Activated T-helper 1 cell treated with anti-CD3 and anti-CD28 coated beads, Interleukin-2, amount 50 U/mL, for 16 hours (primary cell): ENCODE data around the gene DCTN3.

Source experiments
- DNase-seq, 2 donors: peaks; one replicate each; pipeline ENCODE4 v3.0.0-alpha.2; 2020; ENCODE audit warnings: low read depth in 1 of 2, low spot score in 1 of 2

Gene DCTN3

DNA sequence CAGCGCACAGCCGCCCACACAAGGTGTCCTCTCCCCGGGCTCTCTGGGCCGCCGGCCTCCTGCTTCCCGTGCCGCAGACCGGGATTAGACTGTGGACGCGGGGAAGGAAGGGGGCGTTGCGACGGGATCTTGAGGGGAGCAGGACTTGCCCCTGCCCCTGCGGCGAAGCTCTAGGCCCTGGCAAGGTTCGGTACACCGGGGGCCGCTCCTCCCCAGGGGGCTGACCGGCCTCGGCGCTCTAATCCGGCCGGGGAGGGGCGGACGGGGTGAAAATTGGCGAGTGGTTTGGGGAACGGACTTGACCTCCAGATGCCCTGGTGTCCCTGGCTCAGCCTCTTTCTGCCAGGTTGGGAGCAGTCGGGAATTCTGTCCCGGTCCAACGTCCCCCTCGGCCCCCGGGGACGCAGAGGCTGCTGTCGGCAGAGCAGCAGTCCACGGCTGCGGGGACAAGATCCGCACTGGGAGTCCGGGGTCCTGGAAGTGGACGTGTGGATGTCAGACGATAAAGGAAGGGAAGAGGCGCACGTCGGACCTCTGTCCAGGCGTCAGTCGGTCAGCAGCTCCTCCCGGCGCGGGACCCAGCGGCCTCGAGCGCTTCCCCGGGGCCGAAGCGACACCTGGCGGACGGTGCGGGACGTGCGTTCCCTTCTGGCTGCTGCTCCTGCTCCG, 28.9 kb downstream of the DCTN3 start:
- DNase-seq, result peak; percentile 64 to 67

DNA sequence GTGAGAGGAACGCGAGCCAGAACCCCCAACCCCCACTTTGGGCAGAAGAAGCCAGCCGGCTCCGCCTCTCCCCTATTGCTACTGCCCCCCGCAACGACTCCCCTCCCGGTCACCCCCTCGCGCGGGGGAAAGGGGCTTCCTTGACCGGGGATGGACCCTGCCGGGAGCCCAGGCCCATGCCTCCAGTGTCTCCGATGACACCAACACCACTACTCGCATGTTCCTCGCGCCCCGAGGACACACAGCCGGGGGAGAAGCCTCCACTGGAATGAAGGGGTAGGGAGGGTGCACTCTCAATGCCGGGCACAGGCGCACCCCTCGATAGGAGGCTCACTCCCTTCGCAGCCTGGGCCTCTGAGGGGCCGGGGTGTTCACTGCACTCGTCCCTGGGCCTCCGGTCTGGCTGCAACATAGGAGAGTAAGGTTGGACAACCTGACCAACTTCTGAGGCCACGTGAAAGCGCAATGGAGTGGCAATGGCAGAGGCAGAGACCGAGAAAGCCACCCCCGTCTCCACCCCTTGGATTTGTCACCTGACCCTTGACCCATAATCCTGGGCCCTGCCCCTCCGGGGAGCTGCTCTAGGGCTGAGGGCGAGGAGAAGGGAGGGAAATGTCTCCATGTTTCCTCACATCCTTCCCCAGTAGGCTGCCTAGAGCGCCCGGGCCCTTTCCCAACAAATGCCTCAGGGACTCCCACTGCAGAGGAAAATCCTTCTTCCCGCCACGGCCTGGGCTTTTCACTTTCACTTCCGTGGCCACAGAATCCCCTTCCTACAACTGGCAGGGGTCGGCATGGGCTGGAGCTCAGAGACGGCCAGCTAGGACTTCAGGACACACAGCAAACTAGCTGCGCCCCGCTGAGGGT, 29.7 kb downstream of the DCTN3 start:
- DNase-seq, result no peak

DNA sequence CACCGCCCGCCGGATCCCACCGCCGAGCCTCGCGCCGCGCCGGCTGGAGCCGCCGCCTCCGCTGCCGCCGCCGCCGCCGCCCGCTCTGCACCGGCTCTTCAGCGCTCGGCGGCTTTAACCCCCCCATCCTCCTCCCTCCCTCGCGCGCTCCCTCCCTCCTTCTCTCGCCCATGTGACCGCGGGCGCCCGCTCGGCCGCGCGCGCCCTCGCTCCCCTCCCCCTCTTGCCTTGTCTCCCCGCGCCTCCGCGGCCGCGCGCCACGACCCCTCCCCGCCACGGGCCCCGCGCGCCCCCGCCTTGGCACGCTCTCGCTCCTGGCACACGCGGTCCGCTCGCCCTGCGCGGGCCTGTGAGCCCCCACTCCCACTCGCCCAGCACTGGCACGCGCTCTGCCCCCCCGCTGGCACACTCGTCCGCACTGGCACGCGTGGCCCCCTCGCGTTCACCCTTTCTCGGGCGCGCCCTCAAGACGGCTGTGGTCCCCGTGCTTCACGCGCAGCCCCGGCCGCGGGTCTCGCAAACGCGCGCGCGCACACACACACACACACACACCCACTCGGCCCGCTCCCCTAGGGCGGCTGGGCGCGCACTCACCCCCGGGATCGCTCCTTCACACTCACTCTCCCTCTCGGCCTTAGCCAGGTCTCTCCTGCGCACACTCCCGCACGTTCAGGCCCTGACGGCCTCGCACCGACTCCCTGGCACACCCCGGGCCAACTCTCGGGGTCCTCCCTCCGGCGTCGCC, 30.5 kb downstream of the DCTN3 start, which contains the start of gene CNTFR:
Gene CNTFR, minus strand, starts transcription at position 89 of the 745 bp plus-strand sequence. CDS start 20,743 bp downstream, outside the sequence.
- DNase-seq, result no peak

DNA sequence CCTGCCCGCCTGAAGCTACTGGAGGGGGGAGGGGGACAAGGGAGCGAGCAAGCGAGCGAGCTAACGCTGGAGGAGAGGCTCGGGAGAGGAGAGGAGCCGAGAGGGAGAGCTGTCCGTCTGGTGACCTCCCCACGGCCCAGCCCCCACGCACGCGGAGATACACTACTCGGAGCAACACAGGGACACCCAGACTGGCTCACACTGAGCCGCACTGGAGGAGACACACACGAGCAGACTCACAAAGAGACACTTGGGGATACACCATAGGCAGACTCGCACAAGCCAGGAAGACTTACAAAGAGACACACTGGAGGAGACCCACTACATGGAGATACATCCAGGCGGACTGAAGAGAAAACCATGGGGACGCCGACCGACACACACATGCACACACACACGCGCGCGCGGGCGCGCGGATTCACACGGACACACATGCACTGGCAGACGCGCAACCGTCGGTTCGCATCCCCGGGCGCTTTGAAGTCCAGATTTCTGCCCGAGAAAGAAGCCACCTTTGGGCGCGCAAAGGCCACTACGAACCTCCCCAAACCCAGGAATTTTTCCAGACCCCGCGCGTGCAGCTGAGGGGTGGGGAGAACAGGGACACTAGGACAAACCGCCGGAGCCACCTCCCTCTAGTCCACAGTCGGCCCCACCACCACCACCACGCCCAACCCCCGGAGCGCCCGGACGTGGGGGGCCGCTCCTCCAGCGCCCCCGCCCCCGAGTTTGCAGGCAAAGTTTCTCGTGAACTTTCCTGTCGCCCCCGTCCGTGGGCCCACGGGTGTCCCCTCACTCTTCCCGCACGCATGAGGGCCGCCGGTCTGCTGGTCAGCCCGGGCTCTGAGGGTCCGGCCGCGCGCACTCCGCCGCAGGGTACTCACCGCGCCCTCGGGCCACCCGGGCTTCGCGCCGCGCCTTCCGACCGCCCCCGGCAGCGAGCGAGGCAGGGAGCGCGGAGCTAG, 31.3 kb downstream of the DCTN3 start:
- no peak for DNase-seq

DNA sequence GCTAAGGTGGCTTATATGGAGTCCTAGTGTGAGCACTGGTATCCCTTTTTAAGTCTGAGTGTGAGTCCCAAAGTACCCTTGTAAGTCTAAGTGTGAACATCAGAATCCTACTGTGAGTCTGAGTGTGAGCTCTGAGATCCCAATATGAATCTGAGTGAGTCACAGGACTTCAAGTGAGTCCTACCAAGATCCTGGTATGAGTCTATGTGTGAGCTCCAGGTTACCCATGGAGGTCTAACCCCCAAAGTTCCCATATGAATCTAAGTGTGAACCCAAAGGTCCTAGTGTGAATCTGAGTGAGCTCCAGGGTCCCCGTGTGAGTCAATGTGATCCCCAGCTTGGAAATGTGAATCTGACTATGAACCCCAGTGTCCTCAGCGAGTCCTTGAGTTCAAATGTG, 33.0 kb downstream of the DCTN3 start:
- no peak for DNase-seq

DNA sequence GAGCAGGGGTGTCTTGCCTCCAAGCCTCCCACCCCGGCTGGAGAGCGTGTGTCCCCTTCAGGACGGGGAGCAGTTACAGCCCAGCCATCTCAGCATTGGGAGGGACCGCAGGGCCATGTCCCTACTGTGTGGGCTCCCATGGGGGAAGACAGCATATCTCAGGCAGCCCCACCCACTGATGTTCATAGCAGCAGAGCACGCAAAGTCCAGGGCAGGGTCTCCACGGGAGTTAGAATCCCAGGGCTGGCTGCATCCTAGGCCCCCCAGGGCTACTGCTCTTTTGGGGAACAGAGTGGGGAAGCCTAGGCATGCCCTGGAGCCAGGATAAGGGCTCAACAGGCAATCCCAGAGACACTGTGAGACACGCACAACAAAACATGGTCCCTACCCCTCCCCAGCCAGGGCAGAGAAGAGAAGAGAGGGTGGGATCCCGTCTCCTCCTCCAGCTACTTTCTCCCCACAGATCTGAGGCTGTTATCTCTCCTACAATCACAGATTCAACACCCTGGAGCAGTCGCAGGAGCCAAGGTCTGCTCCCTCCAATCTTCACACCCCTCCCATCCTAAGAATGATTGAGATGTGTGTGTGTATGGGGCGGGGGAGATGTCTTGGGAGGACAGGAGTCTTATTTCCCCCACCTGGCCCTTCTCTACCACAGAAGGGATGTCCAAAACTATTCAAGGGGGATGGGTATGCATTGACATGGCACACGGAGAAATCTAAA, 34.2 kb downstream of the DCTN3 start:
- no peak for DNase-seq

DNA sequence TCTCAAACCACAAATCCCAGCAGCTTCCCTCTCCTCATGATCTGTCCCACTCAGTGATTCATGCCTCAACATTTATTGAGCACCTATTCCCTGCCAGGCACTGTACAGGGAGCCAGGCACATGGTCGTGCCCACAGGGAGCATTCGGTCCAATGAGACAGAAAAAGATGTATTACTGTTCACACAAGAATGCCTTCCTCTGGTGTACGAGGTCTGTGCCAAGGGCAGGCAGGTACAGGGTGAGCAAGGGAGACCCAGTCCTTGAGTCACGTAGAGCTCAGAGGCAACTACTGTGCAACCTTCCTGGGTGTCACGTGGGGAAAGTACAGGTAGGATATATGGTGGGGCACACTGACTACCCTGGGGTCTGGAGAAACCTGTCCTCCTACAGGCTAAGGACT, 35.3 kb downstream of the DCTN3 start:
- DNase-seq, result no peak

DNA sequence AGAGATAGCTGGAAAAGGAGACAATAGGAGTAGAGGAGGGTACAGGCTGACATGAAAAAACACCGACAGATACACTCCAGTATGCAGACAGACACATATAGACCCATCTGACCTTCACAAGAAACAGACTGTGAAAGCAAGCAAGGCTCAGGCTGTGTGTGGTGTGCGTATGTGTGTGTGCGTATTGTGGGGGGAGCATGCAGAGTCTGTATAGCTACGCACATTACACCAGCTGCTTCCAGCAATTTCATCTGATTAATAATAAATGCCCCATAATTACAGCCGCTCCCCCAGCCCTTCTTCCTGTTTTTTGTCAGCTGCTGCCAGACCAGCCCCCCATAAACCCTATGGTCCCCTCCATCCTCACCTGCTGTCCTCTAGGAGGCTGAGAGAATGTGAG, 37.5 kb downstream of the DCTN3 start:
- no peak for DNase-seq

DNA sequence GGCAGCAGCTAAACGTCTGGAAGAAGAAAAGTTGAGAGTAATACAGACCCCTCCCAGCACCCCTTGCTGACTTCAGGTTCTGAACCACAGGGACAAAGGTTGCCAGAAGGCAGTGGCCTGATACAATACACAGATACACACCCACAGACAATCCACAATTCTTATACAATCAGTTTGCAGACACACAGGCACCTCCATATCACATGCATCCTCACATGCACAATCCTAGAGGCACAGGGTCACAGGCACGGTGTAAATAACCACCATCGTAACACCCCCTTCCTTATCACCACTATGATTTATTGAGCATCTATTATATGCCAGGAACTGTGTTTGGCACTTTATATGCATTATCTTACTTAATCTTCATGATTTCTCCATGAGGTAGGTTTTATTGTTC, 39.0 kb downstream of the DCTN3 start:
- no peak for DNase-seq

DNA sequence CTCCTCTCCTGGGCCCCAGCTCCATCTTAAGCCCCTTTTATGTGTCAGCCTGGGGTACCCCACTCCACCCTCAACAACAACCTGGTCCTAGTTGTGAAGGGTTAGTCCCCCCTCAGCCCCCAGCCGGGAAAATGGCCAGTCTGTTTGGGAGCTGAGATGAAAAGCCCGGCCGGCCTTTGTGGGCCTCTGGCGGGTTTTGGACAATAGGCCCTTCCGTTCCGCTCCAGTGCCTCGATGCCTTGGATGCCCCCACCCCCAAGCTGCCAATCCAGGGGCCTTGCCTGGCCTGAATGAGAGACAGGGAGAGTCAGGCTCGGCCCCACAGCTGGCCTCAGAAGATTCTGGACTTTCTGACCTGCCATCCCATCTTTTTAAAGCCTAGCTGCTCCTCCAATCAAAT, 39.9 kb downstream of the DCTN3 start:
- no peak for DNase-seq

DNA sequence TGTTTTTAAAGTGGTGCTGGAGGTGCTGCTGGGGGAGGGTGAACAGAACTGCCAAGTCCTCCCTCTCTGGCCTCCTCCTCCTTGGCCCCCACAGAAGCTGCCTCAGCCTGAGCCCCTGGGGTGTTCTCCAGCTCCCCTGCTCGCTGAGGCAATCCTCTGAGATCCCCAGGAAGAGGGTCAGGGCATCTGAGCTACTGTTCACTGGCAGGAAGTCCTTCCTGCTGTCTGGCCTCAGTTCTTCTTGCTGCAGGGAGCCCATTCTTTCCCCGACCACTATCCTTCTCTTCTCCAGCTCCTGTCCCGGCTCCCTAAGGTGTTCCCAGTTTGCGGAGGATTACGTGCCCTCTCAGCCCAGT, 40.5 kb downstream of the DCTN3 start:
- DNase-seq, result no peak

DNA sequence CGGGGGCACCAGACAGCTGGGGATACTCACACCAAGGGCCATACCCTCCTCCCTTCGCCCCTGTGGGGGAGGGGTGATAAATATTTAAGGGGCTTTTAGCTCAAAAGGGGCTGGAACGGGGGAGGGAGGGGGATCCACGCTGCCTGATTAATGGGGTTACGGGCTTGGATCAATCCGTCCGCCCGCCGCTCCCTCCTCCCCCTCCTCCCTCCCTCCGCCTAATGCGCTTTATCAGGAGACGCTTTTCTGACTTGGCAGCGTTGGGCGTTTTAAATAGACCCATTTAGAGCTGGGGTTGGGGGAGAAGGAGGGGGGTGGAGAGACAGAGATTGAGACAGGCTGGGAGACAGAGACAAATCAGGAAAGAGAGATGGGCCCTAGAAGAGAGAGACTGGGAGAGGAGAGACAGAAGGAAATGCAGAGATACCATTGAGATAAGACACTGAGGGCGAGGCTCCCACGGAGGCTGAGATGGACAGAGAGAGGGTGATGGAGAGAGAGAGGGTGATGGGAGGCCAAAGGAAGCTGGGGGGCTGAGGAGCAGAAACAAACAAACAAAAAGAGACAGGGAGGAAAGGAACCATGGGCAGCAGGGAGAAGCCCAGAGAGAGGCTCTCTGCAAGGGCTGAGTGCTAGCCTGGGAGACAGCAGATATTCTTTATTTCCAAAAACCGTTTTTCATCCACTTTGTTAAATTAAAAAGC, 41.0 kb downstream of the DCTN3 start:
- no peak for DNase-seq

DNA sequence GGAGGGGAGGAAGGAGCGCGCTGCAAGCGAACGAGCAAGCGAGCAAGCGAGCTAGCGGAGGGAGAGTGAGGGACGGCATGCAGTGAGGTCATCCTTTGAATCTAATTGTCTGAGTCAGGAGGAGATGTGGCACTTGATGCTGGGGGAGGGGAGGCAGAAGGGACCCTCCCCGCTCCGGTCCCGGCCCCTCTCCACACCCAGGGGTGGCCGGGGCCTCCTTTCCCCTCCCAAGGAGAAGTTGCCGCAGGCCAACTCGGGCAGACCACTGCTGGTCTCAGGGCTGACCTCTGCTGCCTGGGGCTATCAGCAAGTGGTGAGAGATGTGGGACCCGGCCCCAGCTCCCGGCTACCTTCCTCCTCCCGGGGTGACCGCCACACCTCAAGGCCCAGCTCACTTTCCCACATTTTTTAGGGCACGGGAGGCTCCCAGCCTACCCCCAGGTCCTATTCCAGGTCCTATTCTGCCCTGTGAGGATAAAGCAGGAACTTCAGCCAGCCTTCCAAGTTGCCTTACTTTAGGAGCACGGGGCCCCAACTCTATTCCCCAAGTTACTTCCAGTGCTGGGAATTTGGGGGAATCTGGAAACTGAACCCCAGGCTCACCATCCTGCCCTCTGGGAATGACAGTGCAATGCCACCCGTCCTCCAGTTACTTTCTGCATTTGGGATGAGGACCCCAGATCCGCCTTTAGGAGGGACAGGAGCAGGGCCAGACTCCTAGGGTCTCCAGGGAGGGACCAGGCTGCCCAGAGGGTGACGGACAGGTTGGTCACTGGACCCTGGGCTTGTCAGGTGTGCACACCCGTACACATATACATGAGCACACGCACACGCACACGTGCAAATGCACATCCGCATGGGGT, 41.8 kb downstream of the DCTN3 start:
- no peak for DNase-seq

DNA sequence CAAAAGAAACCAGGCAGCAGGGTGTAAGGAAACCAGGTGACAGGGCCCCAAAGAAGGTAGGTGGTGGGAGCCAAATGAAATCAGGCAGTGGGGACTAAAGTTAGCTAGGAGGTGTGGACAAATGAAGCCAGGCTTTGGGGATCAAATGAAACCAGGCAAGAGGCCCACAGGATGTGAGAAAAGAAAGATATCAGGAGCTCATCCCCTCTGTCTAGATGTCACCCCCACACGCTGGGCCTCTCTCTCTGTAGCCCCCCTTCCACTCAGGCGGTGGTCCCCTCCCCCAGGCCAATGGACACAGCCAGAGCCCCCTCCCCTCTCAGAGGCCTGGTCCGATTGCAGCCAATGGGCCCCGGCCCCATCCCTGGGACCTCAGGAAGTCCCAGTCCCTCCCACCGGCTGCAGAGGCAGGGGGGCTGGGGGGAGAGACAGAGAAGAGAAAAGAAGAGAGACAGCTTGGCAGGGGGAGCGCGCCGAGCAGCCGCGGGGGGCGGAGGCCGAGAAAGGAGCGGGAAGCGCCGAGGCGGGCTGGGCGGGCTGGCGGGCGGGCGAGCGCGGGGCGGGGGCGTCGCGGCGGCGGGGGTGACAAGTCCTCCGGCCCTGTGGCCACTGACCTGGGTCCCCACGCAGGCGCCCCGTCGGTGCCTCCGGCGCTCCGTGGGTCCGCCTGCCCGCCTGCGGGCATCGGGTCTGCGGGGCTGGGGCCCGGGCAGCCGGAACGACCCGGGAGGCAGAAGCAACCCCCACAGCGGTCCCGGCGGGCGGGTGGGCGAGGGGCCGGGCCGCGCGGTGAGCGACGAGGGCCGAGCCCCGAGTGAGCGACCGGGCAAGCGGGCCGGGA, 42.7 kb downstream of the DCTN3 start:
- DNase-seq, result no peak

DNA sequence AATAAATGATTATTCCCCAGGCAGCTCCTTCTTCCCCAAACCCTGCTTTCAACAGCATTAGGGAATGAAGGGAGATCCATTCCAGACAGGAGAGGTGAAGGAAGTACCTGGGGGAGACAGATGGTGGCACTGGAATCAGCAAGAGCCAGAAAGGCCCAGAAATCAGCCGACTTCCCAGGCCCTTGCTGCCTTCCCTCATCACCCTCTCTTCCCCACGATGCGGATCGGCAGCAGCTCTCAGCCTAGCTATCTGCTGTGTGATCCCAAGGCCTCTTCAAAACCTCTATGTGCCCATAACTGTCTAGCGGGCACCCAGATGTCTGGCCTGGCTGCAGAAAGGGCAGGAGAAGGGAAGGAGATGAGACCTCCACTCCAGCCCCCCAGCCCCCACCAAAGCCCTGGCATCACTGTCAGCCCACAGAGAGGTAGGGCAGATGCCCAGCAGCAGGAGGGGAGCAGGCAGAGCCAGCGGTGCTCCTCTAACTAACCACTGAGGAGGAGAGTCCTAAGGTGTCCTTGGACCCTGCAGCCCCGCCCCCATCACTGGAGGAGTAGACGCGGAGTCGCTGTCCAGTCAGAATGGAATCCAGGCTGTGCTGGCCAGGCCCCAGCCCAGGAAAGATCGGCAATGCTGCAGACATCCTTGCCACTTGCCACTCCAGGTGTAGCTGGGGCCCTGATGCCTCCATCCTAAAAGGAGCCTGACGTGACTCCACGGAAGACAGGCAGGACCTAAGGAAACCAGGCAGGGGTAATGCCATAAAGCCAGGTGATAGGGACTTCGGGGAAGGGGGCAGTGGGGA, 43.5 kb downstream of the DCTN3 start:
- DNase-seq, result no peak

DNA sequence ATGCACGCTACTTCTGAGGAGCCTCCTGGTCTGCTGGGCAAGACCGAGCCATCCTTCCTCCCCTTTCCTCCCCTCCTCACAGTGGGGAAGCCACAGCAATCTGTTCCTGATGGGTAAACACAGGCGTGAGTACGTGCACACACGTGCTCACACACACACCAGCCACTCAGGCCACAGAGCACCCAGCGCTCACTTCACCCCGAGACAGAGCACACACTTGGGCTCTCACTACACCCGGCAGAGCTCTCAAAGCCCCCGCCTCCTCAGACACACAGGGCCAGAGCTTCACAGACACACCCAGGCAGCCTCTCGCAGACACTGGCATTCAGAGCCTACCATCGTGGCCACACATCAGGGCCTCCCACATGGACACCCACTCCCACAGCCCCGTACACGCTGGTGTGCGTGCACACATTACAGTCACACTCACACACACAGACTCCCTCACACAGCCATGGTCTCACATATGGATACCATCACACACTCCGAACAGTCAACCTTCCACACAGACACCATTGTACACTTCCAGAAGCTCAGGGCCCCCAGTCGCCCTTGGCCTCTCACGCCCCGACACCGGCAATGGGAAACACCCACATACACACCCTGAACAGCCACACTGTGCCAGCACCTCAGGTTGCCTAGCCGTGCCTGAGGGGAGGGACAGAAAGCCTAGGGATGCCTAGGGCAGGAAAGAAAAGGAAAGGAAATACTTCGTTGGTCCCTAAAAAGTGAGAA, 44.3 kb downstream of the DCTN3 start:
- no peak for DNase-seq
